ENCODE results near the gene TMEM243.

Gene TMEM243

GRCh38 chr7:87202208-87202607, 17.3 kb downstream of the TMEM243 start:
- TF ChIP-seq, protein P1, sequence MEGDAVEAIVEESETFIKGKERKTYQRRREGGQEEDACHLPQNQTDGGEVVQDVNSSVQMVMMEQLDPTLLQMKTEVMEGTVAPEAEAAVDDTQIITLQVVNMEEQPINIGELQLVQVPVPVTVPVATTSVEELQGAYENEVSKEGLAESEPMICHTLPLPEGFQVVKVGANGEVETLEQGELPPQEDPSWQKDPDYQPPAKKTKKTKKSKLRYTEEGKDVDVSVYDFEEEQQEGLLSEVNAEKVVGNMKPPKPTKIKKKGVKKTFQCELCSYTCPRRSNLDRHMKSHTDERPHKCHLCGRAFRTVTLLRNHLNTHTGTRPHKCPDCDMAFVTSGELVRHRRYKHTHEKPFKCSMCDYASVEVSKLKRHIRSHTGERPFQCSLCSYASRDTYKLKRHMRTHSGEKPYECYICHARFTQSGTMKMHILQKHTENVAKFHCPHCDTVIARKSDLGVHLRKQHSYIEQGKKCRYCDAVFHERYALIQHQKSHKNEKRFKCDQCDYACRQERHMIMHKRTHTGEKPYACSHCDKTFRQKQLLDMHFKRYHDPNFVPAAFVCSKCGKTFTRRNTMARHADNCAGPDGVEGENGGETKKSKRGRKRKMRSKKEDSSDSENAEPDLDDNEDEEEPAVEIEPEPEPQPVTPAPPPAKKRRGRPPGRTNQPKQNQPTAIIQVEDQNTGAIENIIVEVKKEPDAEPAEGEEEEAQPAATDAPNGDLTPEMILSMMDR (IDR thresholded peaks at IDR 0.05; ENCODE audit: insufficient read depth, low read depth, low read length, missing control alignments) = no peak
- DNase-seq (ENCODE audit: low read depth) = no peak
- H3K4me3 ChIP-seq (ENCODE audit: low read depth, low read length) = no peak overlapping the region

DNA sequence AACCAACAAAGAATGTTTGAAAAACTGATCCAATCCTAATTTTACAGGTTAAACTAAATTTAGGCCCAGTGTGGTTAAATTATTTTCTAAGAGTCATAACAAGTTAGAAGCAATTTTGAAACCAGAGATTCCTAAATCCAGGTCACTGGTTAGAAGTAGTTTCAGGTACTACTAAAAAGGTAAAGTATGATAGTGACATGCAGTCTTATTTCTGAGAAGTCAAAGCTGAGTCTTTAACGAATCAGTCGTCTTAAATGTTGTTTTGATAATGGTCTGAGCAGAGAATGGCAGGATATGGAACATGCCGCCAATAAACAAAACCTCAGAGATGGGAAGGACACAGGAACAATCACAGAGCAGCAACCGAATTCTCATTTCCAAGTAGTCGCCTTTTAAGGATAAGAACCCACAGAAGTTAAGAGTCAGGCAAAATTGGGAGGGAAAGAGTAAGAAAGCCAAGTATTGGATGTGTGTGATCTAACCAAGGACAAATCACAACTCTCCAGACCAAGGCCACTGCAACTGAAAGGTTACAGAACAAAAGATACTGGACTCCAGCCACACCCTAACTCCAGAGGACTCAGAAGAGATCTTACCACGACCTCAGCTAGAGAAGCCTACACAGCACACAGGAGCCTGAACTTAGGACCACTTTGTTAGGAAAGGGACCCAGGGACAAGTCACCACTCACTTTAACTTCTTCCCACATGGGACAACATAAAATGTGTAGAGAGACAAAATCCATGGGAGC, 19.7 kb downstream of the TMEM243 start:
- TF ChIP-seq, protein P1 (IDR thresholded peaks at IDR 0.05; ENCODE audit: insufficient read depth, low read depth, low read length, missing control alignments) = no peak

DNA sequence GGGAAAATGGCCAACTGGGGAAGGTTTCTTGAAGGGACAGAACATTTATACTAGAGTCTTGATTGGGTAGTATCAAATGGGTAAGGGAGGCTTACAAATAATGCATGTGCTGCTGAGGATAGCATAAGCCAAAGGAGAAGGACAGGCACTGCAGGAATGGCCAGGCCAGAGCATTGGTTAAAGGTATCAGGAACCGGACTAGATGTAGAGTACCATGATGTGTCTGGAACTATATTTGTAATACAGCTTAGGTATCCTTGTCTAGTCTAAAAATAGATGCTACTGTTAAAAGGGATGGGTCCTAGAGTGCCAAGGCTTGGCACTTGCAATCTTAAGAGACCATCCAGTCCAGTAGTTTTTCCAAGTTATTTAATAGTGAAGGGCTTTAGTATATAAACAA, 20.3 kb downstream of the TMEM243 start:
- no peak overlapping the region for H3K4me3 ChIP-seq (ENCODE audit: low read depth, low read length)
- DNase-seq (ENCODE audit: low read depth) = no peak
- TF ChIP-seq, protein P1 (IDR thresholded peaks at IDR 0.05; ENCODE audit: insufficient read depth, low read depth, low read length, missing control alignments) = no peak

More for the DNA sequence above, 19.7 kb downstream of the TMEM243 start:
- DNase-seq (ENCODE audit: low read depth) = no peak
- H3K4me3 ChIP-seq (ENCODE audit: low read depth, low read length) = no peak overlapping the region

DNA sequence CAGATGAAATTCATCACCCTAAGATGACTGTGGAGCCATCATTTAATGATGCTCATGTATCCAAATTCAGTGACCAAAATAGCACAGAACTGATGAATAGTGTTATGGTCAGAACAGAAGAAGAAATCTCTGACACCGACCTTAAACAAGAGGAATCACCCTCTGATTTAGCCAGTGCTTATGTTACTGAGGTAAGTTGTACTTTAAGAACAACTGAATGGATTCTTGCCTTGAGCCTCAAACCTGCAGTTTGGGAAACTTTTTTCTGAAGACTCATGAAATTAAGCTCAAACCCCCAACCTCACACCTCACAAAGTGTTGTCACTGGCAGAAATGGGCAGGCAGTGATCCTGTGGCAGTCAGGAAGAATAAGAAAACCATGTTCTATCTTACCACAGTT, 25.6 kb downstream of the TMEM243 start:
- TF ChIP-seq, protein P1 (IDR thresholded peaks at IDR 0.05; ENCODE audit: insufficient read depth, low read depth, low read length, missing control alignments) = no peak

DNA sequence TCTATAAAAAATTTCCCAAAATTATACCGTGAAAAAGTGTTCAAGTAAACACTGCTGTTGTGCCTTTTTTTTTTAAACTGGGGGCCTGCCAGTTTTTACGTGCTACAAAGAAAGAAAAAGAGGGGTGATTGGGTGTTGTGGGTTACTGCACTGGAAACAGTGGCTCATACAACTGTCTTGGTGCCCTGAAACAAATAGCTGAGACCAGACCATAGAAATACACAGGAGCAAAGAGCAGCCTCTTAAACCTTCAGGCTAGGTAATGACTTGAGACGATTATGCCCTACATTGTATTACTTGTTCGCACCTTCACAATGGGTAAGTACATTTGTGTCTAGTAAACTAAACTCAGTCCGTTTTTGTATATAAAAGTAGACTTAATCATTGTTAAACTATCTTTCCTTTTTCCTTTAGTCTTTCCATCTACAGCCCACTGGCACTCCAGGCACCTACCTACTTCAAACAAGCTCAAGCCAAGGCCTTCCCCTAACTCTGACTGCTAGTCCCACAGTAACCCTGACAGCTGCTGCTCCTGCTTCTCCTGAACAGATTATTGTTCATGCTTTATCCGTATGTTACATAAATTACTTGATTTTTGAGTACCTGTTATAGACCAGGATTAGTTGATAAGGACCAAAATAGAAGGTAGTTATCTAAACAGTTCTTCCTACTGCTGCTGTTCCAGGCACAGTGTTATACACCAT, 26.6 kb downstream of the TMEM243 start:
- H3K4me3 ChIP-seq (ENCODE audit: low read depth, low read length) = no peak overlapping the region
- no peak for DNase-seq (ENCODE audit: low read depth)
- TF ChIP-seq, protein P1 (IDR thresholded peaks at IDR 0.05; ENCODE audit: insufficient read depth, low read depth, low read length, missing control alignments) = no peak

More for the DNA sequence above, 25.6 kb downstream of the TMEM243 start:
- no peak for DNase-seq (ENCODE audit: low read depth)
- no peak overlapping the region for H3K4me3 ChIP-seq (ENCODE audit: low read depth, low read length)

- TF ChIP-seq, protein P1 (IDR thresholded peaks at IDR 0.05; ENCODE audit: insufficient read depth, low read depth, low read length, missing control alignments) = no peak
- no peak for DNase-seq (ENCODE audit: low read depth)
- H3K4me3 ChIP-seq (ENCODE audit: low read depth, low read length) = no peak overlapping the region
Observed at GRCh38 chr7:87190783-87191182, 28.7 kb downstream of the TMEM243 start.

Measured in GM12865 (cell line).